Uterus (tissue), 2 donors: ENCODE data around the gene NEAT1.

Experiments
- POLR2A ChIP-seq, 2 donors: fragments of 450-650 bp; IDR thresholded peaks; one replicate each; pipeline ENCODE4 v1.6.1; 2016; ENCODE audit warnings: antibody characterized with exemption in 2 of 2, mild to moderate bottlenecking in 1 of 2, moderate library complexity in 1 of 2
- TF ChIP-seq, protein P1 (sequence below), 4 experiments: fragments of 200-600 bp in 2 of 4; fragments of 450-650 bp in 2 of 4; sonication (generic) in 2 of 4; IDR thresholded peaks; one replicate each; pipeline ENCODE4 v1.5.1; 2016 to 2019; ENCODE audit warnings: antibody characterized with exemption in 4 of 4, mild to moderate bottlenecking in 2 of 4, moderate library complexity in 1 of 4

DNA sequence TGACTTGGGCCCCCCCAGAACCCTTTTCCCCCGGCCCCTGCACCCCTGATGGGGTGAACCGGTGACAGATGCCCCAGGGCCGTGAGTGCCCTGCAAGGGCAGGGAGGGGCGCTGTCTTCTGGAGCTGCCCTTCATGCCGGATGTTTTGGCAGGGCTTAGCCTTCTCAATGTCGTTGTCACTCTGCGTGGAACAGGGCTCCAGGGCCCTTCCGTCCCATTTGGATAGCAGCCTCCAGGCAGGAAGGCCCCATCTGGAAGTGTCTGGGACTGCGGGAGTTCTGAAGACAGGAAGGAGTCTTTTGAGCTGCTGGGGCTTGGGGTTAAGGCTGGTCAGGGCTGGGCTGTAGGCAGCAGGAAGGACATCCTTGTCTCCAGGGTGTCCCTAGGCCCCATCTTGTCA lies 31.6 kb upstream of the NEAT1 start:
- TF ChIP-seq POLR2A (IDR thresholded peaks at IDR 0.05) = no peak
- TF ChIP-seq, protein P1, sequence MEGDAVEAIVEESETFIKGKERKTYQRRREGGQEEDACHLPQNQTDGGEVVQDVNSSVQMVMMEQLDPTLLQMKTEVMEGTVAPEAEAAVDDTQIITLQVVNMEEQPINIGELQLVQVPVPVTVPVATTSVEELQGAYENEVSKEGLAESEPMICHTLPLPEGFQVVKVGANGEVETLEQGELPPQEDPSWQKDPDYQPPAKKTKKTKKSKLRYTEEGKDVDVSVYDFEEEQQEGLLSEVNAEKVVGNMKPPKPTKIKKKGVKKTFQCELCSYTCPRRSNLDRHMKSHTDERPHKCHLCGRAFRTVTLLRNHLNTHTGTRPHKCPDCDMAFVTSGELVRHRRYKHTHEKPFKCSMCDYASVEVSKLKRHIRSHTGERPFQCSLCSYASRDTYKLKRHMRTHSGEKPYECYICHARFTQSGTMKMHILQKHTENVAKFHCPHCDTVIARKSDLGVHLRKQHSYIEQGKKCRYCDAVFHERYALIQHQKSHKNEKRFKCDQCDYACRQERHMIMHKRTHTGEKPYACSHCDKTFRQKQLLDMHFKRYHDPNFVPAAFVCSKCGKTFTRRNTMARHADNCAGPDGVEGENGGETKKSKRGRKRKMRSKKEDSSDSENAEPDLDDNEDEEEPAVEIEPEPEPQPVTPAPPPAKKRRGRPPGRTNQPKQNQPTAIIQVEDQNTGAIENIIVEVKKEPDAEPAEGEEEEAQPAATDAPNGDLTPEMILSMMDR (IDR thresholded peaks at IDR 0.05) = no peak
